Measurements from ENCODE around the gene ABCA10.

GRCh38 chr17:69144331-69145255 lies 84.0 kb downstream of the ABCA10 start:
- TF ChIP-seq POLR2A (IDR thresholded peaks at IDR 0.05) (no peak), CTCF (IDR thresholded peaks at IDR 0.05 in 4 of 5, conservative IDR thresholded peaks at IDR 0.05 in 1 of 5) (no peak)
